Measurements from ENCODE around the gene CTNND2. TPM values are rescaled to one million over a fixed set of nuclear protein-coding genes. Genes with fewer than 3 reads are reported as not detected.

CTNND2 gene
- polyA plus RNA-seq, 1 of the 3 experiments (the other 2 are of a cell fraction) = not detected

DNA sequence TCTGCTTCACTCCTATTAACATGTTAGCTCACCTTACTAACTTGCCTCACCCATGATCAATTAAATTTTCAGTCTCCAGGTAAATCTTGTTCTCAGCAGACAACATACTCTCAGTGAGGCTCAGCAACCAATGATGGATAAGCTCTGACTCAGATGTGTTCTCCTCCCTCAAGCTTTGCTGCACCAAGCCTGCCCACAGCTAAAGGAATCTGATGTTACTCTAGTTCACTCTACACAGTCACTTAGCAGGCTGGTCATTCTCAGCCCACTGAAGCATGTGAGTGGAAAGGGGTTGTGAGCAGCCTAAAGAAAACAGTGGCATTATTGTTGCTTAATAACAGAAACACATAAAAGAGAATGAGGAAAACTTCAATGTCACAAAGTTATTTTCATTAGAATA is 37.3 kb upstream of the CTNND2 start:
- POLR2A ChIA-PET = no interaction called here
- Histone ChIP-seq H3K4me2 (no peak overlapping the region), H3K4me3 (ENCODE audit: low read depth in 2 of 2, low read length in 1 of 2) (no peak overlapping the region), H3K4me1 (ENCODE audit: control insufficient read depth in 1 of 2, insufficient read depth in 2 of 2, low read depth in 1 of 2, low read length in 1 of 2) (no peaks in the 10 kb centered on the region), H3K27ac (ENCODE audit: low read depth in 2 of 2, low read length in 1 of 2) (no peak overlapping the region), H3K9me3 (no peaks in the 10 kb centered on the region), H3K79me2 (ENCODE audit: insufficient read depth) (no peaks in the 10 kb centered on the region), H3K9me2 (no peaks in the 10 kb centered on the region), H3K27me3 (ENCODE audit: insufficient read depth) (no peaks in the 10 kb centered on the region), H4K20me1 (ENCODE audit: insufficient read depth) (no peaks in the 10 kb centered on the region), H3K36me3 (replicated peaks in 1 of 2; ENCODE audit: control insufficient read depth in 1 of 2, insufficient read depth in 2 of 2, low read length in 1 of 2) (no peaks in the 10 kb centered on the region), H3K9ac (no peak overlapping the region), H2AFZ (ENCODE audit: low read depth) (no peak overlapping the region), H3F3A (replicated peaks; ENCODE audit: insufficient read depth) (no peaks in the 10 kb centered on the region)
- CTCF ChIA-PET = no interaction called here
- TF ChIP-seq MXI1 (IDR thresholded peaks at IDR 0.05; ENCODE audit: low read depth, low read length) (no peak), ELF1 (IDR thresholded peaks at IDR 0.05) (no peak), NRF1 (IDR thresholded peaks at IDR 0.05; ENCODE audit: low read depth, low read length) (no peak), MEF2A (IDR thresholded peaks at IDR 0.05; ENCODE audit: borderline replicate concordance, low read depth) (no peak), RAD21 (IDR thresholded peaks at IDR 0.05; ENCODE audit: low read length) (no peak)
- TF ChIP-seq, protein P1, sequence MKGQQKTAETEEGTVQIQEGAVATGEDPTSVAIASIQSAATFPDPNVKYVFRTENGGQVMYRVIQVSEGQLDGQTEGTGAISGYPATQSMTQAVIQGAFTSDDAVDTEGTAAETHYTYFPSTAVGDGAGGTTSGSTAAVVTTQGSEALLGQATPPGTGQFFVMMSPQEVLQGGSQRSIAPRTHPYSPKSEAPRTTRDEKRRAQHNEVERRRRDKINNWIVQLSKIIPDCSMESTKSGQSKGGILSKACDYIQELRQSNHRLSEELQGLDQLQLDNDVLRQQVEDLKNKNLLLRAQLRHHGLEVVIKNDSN (IDR thresholded peaks at IDR 0.05; ENCODE audit: borderline replicate concordance, low read depth) = no peak
- no peak for DNase-seq

DNA sequence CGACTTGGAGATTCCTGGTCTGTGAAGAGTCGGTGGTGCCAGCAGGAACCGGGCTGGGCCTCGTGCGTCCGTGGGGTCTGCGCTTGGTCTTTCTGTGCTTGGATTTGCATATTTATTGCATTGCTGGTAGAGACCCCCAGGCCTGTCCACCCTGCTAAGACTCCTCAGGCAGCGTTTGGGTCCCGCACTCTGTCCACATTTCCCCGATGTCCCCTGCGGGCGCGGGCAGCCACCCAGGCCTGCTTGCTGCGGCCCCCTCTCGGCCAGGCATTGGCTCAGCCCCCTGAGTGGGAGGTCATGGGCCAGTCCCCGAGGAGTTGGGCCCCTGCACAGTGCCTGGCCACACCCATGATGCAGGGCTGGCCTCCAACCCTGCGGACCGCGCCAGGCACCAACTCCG is 27.4 kb upstream of the CTNND2 start:
- POLR2A ChIA-PET = no interaction called here
- no peaks in the 10 kb centered on the region for H3K9me2 ChIP-seq
- H3K4me3 ChIP-seq (ENCODE audit: low read depth in 2 of 2, low read length in 1 of 2) = no peak overlapping the region
- no peak overlapping the region for H3K27ac ChIP-seq (ENCODE audit: low read depth in 2 of 2, low read length in 1 of 2)
- no peaks in the 10 kb centered on the region for H4K20me1 ChIP-seq (ENCODE audit: insufficient read depth)
- H3K4me1 ChIP-seq (ENCODE audit: control insufficient read depth in 1 of 2, insufficient read depth in 2 of 2, low read depth in 1 of 2, low read length in 1 of 2) = no peaks in the 10 kb centered on the region
- H3K9me3 ChIP-seq = no peaks in the 10 kb centered on the region
- no peaks in the 10 kb centered on the region for H3F3A ChIP-seq (replicated peaks; ENCODE audit: insufficient read depth)
- CTCF ChIA-PET = no interaction called here
- no peak overlapping the region for H3K4me2 ChIP-seq
- no peak overlapping the region for H3K9ac ChIP-seq
- DNase-seq = no peak
- no peak overlapping the region for H2AFZ ChIP-seq (ENCODE audit: low read depth)
- H3K36me3 ChIP-seq (replicated peaks in 1 of 2; ENCODE audit: control insufficient read depth in 1 of 2, insufficient read depth in 2 of 2, low read length in 1 of 2) = no peaks in the 10 kb centered on the region
- TF ChIP-seq, protein P2, sequence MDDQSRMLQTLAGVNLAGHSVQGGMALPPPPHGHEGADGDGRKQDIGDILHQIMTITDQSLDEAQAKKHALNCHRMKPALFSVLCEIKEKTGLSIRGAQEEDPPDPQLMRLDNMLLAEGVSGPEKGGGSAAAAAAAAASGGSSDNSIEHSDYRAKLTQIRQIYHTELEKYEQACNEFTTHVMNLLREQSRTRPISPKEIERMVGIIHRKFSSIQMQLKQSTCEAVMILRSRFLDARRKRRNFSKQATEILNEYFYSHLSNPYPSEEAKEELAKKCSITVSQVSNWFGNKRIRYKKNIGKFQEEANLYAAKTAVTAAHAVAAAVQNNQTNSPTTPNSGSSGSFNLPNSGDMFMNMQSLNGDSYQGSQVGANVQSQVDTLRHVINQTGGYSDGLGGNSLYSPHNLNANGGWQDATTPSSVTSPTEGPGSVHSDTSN (IDR thresholded peaks at IDR 0.05) = no peak
- TF ChIP-seq FOXM1 (IDR thresholded peaks at IDR 0.05; ENCODE audit: low read depth) (no peak), TCF12 (IDR thresholded peaks at IDR 0.05) (no peak), CHD2 (IDR thresholded peaks at IDR 0.05; ENCODE audit: low read length, partially characterized antibody) (no peak), MEF2A (IDR thresholded peaks at IDR 0.05; ENCODE audit: borderline replicate concordance, low read depth) (no peak), RXRA (IDR thresholded peaks at IDR 0.05; ENCODE audit: borderline replicate concordance, low read depth) (no peak), EP300 (IDR thresholded peaks at IDR 0.05; ENCODE audit: borderline replicate concordance in 1 of 2, low read depth in 1 of 2, low read length in 1 of 2) (no peak), RCOR1 (IDR thresholded peaks at IDR 0.05; ENCODE audit: low read length) (no peak), POLR2AphosphoS5 (IDR thresholded peaks at IDR 0.05; ENCODE audit: low read depth, low read length) (no peak), RFX5 (IDR thresholded peaks at IDR 0.05; ENCODE audit: low read length) (no peak), NRF1 (IDR thresholded peaks at IDR 0.05; ENCODE audit: low read depth, low read length) (no peak), NFIC (IDR thresholded peaks at IDR 0.05; ENCODE audit: borderline replicate concordance) (no peak), GABPA (IDR thresholded peaks at IDR 0.05; ENCODE audit: low read depth) (no peak), JUND (IDR thresholded peaks at IDR 0.05) (no peak), ELF1 (IDR thresholded peaks at IDR 0.05) (no peak)
- TF ChIP-seq, protein P3, sequence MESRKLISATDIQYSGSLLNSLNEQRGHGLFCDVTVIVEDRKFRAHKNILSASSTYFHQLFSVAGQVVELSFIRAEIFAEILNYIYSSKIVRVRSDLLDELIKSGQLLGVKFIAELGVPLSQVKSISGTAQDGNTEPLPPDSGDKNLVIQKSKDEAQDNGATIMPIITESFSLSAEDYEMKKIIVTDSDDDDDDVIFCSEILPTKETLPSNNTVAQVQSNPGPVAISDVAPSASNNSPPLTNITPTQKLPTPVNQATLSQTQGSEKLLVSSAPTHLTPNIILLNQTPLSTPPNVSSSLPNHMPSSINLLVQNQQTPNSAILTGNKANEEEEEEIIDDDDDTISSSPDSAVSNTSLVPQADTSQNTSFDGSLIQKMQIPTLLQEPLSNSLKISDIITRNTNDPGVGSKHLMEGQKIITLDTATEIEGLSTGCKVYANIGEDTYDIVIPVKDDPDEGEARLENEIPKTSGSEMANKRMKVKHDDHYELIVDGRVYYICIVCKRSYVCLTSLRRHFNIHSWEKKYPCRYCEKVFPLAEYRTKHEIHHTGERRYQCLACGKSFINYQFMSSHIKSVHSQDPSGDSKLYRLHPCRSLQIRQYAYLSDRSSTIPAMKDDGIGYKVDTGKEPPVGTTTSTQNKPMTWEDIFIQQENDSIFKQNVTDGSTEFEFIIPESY (IDR thresholded peaks at IDR 0.05; ENCODE audit: borderline replicate concordance, low read depth) = no peak
- H3K79me2 ChIP-seq (ENCODE audit: insufficient read depth) = no peaks in the 10 kb centered on the region
- WGBS (ENCODE audit: low lambda C conversion rate) = 54% methylated on average over 19 of the region's 20 CpGs
- H3K27me3 ChIP-seq (ENCODE audit: insufficient read depth) = no peaks in the 10 kb centered on the region

All from SK-N-SH (cell line).